Upper lobe of right lung (tissue), 1 donor: ENCODE data around the gene DBNDD2. TPM values are rescaled to one million over a fixed set of nuclear protein-coding genes. Genes with fewer than 3 reads are reported as not detected.

Experiments
- ATAC-seq: fragments of 200-7000 bp; cut with Tn5 transposase; one replicate; pipeline ENCODE4 v1.9.1; 2020; ENCODE audit warnings: mild to moderate bottlenecking, moderate library complexity
- DNase-seq: peaks from one replicate; pipeline ENCODE4 v3.0.0-alpha.2; 2020
- H3K27ac ChIP-seq: fragments of 200-600 bp; one replicate; pipeline ENCODE4 v1.8.0; 2022
- H3K27me3 ChIP-seq: fragments of 200-600 bp; one replicate; pipeline ENCODE4 v1.8.0; 2022; ENCODE audit warnings: mild to moderate bottlenecking
- H3K36me3 ChIP-seq: fragments of 200-600 bp; one replicate; pipeline ENCODE4 v1.8.0; 2022
- H3K4me1 ChIP-seq: fragments of 200-600 bp; one replicate; pipeline ENCODE4 v1.8.0; 2022
- H3K4me3 ChIP-seq: fragments of 200-600 bp; one replicate; pipeline ENCODE4 v1.8.0; 2022; ENCODE audit warnings: mild to moderate bottlenecking
- H3K9me3 ChIP-seq: fragments of 200-600 bp; one replicate; pipeline ENCODE4 v1.8.0; 2022
- CTCF ChIP-seq: fragments of 200-600 bp; IDR thresholded peaks from one replicate; pipeline ENCODE4 v1.8.0; 2022; ENCODE audit warnings: antibody characterized with exemption
- intact Hi-C: fragments of 100-400 bp; cut with DNase I; formaldehyde crosslinking; loops from one replicate; pipeline ENCODE4 v1.11.0; 2022
- microRNA-seq: library from miRNA; unstranded; fragments of <30 nt; microRNA quantifications from one replicate; pipeline ENCODE4 v1.2.0, GENCODE V29; 2020; ENCODE audit warnings: borderline microRNAs expressed
- total RNA-seq: library from RNA; stranded (reverse); fragmentation: NEBNext Ultra II Directional; extraction: Animal tissue kit (Norgen Biotek cat#: 25700); gene quantifications from one replicate; pipeline ENCODE4 v1.2.1, GENCODE V29; 2021
- donor health status: DM: no; HTN: yes; CAD: no; lungs with severe emphysema.

DBNDD2 gene
- total RNA-seq, 1 donor from 2014 or later: 66.2 TPM

DNA sequence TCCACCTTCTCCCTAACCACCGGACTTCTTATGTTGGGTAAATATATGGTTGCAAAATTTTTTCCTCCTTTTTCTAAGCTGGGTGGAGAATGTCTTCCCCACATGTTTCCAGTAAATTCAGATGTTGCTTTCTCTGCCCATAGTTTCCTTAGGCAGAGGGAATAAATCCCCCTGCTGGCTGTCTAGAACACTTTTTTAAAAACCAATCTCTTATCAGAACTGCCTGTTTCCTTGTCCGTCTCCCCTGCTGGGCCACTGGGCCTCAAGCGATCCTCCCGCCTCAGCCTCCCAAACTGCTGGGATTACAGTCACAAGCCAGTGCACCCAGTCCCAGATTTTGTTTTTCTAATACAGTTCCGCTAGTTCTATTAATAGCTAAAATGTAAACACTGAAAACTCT lies 51.5 kb downstream of the DBNDD2 start:
- Histone ChIP-seq H3K27me3 (no peaks in the 10 kb centered on the region), H3K4me3 (no peak overlapping the region), H3K27ac (no peak overlapping the region), H3K36me3 (no peaks in the 10 kb centered on the region), H3K9me3 (no peaks in the 10 kb centered on the region), H3K4me1 (no peaks in the 10 kb centered on the region)
- no peak for TF ChIP-seq CTCF
- ATAC-seq (no peak), DNase-seq (no peak)
- intact Hi-C loops: no loop called here

Small RNA genes within 50 kb of the gene (microRNA-seq; reads per million reads assigned to microRNA genes)
- not detected for gene MIR6812

Other genes starting within 250 kb of the DBNDD2 start
- 4.1 TPM for gene PI3, start 233.4 kb upstream of the DBNDD2 start, total RNA-seq
- gene SEMG1, start 201.3 kb upstream of the DBNDD2 start, total RNA-seq: not detected
- not detected for gene SEMG2, start 186.9 kb upstream of the DBNDD2 start, total RNA-seq
- 966 TPM for gene SLPI, start 153.7 kb upstream of the DBNDD2 start, total RNA-seq
- not detected for gene RBPJL, start 101.4 kb upstream of the DBNDD2 start, total RNA-seq
- gene MATN4, start 100.0 kb upstream of the DBNDD2 start, total RNA-seq: 0.29 TPM
- 345 TPM for gene SDC4, start 59.9 kb upstream of the DBNDD2 start, total RNA-seq
- gene SYS1, start 45.1 kb upstream of the DBNDD2 start, total RNA-seq: 46.5 TPM
- not detected for gene TP53TG5, start 30.0 kb upstream of the DBNDD2 start, total RNA-seq
- gene PIGT, start 7.9 kb downstream of the DBNDD2 start, total RNA-seq: 66.3 TPM
- 113 TPM for gene WFDC2, start 61.5 kb downstream of the DBNDD2 start, total RNA-seq
- gene SPINT3, start 107.3 kb downstream of the DBNDD2 start, total RNA-seq: not detected
- gene WFDC6, start 131.2 kb downstream of the DBNDD2 start, total RNA-seq: not detected
- not detected for gene EPPIN, start 139.1 kb downstream of the DBNDD2 start, total RNA-seq
- gene WFDC8, start 171.0 kb downstream of the DBNDD2 start, total RNA-seq: not detected
- gene WFDC10A, start 221.4 kb downstream of the DBNDD2 start, total RNA-seq: not detected
- gene WFDC9, start 223.0 kb downstream of the DBNDD2 start, total RNA-seq: not detected